OCI-LY1 (cell line): ENCODE data around the gene SFI1.
A peak's percentile ranks its signal among the peaks of the same experiment; 100 is the strongest.

Experiments used
- H2AFZ ChIP-seq: fragments of 200-600 bp; sonication (generic), shearing (Covaris generic); 2 replicates; pipeline ENCODE4 v1.6.0; 2014; ENCODE audit warnings: antibody characterized with exemption, mild to moderate bottlenecking, low read length
- H3F3A ChIP-seq: fragments of 200-600 bp; sonication (generic), shearing (Covaris generic); 2 replicates; pipeline ENCODE4 v1.6.0; 2014; ENCODE audit warnings: mild to moderate bottlenecking, antibody characterized with exemption, low read length, moderate library complexity; ENCODE audit not compliant: insufficient read depth
- H3K27ac ChIP-seq: fragments of 200-600 bp; sonication (generic); 2 replicates; pipeline ENCODE4 v1.5.1; 2014; ENCODE audit warnings: low read length, mixed run types, mild to moderate bottlenecking, low read depth; ENCODE audit not compliant: poor library complexity, severe bottlenecking
- H3K27me3 ChIP-seq: fragments of 200-600 bp; sonication (generic); 2 replicates; pipeline ENCODE4 v1.6.0; 2014; ENCODE audit warnings: antibody characterized with exemption, mild to moderate bottlenecking, low read length, moderate library complexity; ENCODE audit not compliant: insufficient read depth
- H3K36me3 ChIP-seq: fragments of 200-600 bp; sonication (generic); 2 replicates; pipeline ENCODE4 v1.6.1; 2014; ENCODE audit warnings: mild to moderate bottlenecking, antibody characterized with exemption, low read length, moderate library complexity, mixed read lengths; ENCODE audit not compliant: insufficient read depth
- H3K4me1 ChIP-seq: fragments of 200-600 bp; sonication (generic); 2 replicates; pipeline ENCODE4 v1.5.1; 2014; ENCODE audit warnings: mild to moderate bottlenecking, low read length, moderate library complexity; ENCODE audit not compliant: insufficient read depth, severe bottlenecking
- H3K4me2 ChIP-seq: fragments of 200-600 bp; sonication (generic), shearing (Covaris generic); 2 replicates; pipeline ENCODE4 v1.6.1; 2014; ENCODE audit warnings: low read length
- H3K4me3 ChIP-seq: fragments of 200-600 bp; sonication (generic); 2 replicates; pipeline ENCODE4 v1.5.1; 2014; ENCODE audit warnings: low read length, low read depth, mild to moderate bottlenecking, mixed read lengths; ENCODE audit not compliant: poor library complexity, severe bottlenecking
- H3K79me2 ChIP-seq: fragments of 200-600 bp; shearing (Covaris generic); 2 replicates; pipeline ENCODE4 v1.6.1; 2016; ENCODE audit warnings: mixed run types, low read length, mixed read lengths; ENCODE audit not compliant: insufficient read depth
- H3K9ac ChIP-seq: fragments of 200-600 bp; sonication (generic), shearing (Covaris generic); 2 replicates; pipeline ENCODE4 v1.6.1; 2014; ENCODE audit warnings: mild to moderate bottlenecking, low read length, mixed read lengths
- H3K9me2 ChIP-seq: fragments of 200-600 bp; sonication (generic), shearing (Covaris generic); 2 replicates; pipeline ENCODE4 v1.6.1; 2014; ENCODE audit warnings: low read depth, mild to moderate bottlenecking, low read length, mixed read lengths
- H3K9me3 ChIP-seq: fragments of 200-600 bp; shearing (Covaris generic); 2 replicates; pipeline ENCODE4 v1.6.1; 2014; ENCODE audit warnings: low read length, mixed read lengths
- H4K20me1 ChIP-seq: fragments of 200-600 bp; sonication (generic), shearing (Covaris generic); 2 replicates; pipeline ENCODE4 v1.6.0; 2016; ENCODE audit warnings: mild to moderate bottlenecking, low read length; ENCODE audit not compliant: insufficient read depth
- EZH2 ChIP-seq: fragments of 200-600 bp; sonication (generic), shearing (Covaris generic); IDR thresholded peaks from 2 replicates; pipeline ENCODE4 v1.8.0; 2017; ENCODE audit warnings: borderline replicate concordance, mixed run types, mild to moderate bottlenecking, antibody characterized with exemption, low read length, moderate library complexity, mixed read lengths
- TF ChIP-seq, protein P1 (sequence below): fragments of 200-600 bp; sonication (generic), shearing (Covaris generic); IDR thresholded peaks from 2 replicates; pipeline ENCODE4 v1.5.1; 2017; ENCODE audit warnings: mild to moderate bottlenecking, antibody characterized with exemption, low read length, moderate library complexity, mixed read lengths

SFI1 gene

DNA sequence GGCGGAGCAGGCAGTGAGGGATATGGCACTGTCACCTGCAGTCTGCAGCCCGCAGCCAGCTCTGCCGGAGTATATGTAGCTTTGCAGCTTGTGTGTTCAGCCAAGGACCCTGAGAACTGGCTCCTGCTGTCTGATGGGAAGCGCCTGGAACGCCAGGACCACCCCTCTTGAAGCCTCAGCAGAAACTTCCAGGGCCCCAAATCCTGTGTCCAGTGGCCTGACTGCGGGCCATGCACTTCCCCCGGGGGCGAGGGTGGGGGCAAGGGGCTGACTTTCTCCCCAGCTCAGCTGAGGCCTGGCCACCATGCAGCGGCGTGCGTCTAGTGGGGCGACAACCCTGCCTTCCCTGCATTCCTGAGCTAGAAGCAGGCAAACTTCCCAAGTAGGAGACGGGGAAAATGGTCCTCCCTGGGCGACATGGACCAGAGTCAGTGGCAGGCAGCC lies 133.4 kb downstream of the SFI1 start:
- Histone ChIP-seq H3K4me2 (peak overlapping the region; percentile 79), H3K27ac (peak overlapping the region; percentile 91), H3K4me1 (peaks cover 57% of the 10 kb centered on the region), H3K36me3 (peaks cover 20% of the 10 kb centered on the region; the same call in 1 of the 2 replicates), H3F3A (0 out of 2 replicates have a peak, but pooled peaks cover 7% of the 10 kb centered on the region), H3K9me3 (no peaks in the 10 kb centered on the region), H3K79me2 (no peaks in the 10 kb centered on the region), H4K20me1 (no peaks in the 10 kb centered on the region), H2AFZ (no peak overlapping the region), H3K4me3 (peak overlapping the region; percentile 60), H3K9me2 (no peaks in the 10 kb centered on the region), H3K9ac (peak overlapping the region; percentile 70), H3K27me3 (no peaks in the 10 kb centered on the region)
- no peak for TF ChIP-seq EZH2
- TF ChIP-seq, protein P1, sequence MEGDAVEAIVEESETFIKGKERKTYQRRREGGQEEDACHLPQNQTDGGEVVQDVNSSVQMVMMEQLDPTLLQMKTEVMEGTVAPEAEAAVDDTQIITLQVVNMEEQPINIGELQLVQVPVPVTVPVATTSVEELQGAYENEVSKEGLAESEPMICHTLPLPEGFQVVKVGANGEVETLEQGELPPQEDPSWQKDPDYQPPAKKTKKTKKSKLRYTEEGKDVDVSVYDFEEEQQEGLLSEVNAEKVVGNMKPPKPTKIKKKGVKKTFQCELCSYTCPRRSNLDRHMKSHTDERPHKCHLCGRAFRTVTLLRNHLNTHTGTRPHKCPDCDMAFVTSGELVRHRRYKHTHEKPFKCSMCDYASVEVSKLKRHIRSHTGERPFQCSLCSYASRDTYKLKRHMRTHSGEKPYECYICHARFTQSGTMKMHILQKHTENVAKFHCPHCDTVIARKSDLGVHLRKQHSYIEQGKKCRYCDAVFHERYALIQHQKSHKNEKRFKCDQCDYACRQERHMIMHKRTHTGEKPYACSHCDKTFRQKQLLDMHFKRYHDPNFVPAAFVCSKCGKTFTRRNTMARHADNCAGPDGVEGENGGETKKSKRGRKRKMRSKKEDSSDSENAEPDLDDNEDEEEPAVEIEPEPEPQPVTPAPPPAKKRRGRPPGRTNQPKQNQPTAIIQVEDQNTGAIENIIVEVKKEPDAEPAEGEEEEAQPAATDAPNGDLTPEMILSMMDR = no peak

DNA sequence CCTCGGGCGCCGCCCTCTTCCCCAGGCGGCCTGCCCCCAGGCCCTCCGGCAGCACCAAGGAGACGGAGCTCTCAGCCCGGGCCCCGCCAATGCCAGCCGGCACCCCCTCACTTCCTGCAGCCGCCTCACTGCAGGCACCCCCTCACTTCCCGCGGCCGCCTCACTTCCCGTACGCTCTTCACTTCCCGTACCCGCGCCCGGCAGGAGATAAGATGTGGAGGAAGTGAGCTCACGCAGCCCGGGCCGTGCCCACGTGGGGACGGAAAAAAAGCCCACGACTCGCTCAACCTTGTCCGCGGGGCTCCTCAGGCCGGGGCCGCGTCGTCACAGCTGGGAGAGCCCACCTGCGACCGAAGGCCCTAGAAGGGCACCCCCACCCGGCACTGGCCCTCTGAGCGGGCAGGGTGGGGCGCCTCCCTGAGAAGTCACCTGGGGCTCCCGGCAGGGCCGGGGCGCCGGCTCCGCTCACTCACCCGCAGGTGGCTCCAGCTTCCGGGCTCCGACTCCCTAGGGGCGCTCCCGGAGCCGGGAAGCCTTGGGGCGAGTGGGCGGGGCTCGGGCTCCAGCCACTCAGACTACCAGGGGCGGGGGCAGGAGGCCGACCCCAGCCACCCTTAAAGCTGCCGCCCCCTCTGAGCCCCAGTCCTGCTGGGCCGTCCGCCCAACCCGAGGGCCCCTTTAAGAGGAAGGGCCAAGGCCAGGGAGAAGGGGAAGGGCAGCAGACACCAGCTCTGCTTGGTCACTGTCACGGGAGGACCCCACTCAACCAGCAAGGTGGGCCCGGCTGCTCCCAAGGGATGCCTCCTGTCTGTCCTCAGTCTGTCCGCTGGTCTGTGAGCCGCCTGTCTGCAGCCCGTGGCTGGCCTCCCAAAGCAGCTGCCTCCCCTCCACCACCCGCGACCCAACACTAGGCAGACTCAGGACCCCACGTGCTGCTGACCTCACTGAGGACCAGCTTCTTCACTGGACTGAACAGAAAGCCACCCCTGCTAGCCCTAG lies 134.3 kb downstream of the SFI1 start:
- peak overlapping the region; percentile 91 for H3K27ac ChIP-seq
- no peaks in the 10 kb centered on the region for H3K9me2 ChIP-seq
- TF ChIP-seq, protein P1 = no peak
- no peak for TF ChIP-seq EZH2
- H3F3A ChIP-seq = 0 out of 2 replicates have a peak, but pooled peaks cover 7% of the 10 kb centered on the region
- peaks cover 14% of the 10 kb centered on the region; the same call in 1 of the 2 replicates for H3K36me3 ChIP-seq
- peak overlapping the region; percentile 60 for H3K4me3 ChIP-seq
- H3K9me3 ChIP-seq = no peaks in the 10 kb centered on the region
- H2AFZ ChIP-seq = no peak overlapping the region
- H3K4me2 ChIP-seq = peak overlapping the region; percentile 79
- H3K9ac ChIP-seq = peak overlapping the region; percentile 70
- H3K4me1 ChIP-seq = peaks cover 66% of the 10 kb centered on the region
- H3K27me3 ChIP-seq = no peaks in the 10 kb centered on the region
- no peaks in the 10 kb centered on the region for H4K20me1 ChIP-seq
- H3K79me2 ChIP-seq = 0 out of 2 replicates have a peak, but pooled peaks cover under 1% of the 10 kb centered on the region

DNA sequence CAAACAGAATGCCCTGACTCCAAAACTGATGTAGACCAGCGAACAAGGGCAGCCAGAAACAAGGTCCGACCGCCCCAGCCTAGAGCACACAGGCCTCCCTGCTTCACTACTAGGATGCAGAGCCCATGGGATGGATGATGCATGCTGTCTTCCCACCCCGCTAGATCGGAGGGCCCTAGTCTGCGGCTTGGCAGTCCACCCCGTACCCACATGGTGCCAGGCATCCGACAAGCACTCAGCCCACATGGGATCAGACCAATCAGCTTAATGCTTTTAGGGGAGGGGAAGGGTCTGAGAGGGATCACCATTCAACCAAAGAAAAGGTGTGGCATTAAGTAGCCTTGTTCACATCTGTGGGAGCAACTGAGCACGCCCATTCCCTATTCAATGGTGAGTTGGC lies 135.1 kb downstream of the SFI1 start:
- Histone ChIP-seq H3K79me2 (0 out of 2 replicates have a peak, but pooled peaks cover 3% of the 10 kb centered on the region), H3K4me1 (peaks cover 69% of the 10 kb centered on the region), H3K36me3 (peaks cover 12% of the 10 kb centered on the region; the same call in 1 of the 2 replicates), H3K9ac (peak overlapping the region; percentile 70), H3F3A (0 out of 2 replicates have a peak, but pooled peaks cover 7% of the 10 kb centered on the region), H3K27me3 (no peaks in the 10 kb centered on the region), H3K4me3 (peak overlapping the region; percentile 60), H3K9me3 (no peaks in the 10 kb centered on the region), H3K27ac (peak overlapping the region; percentile 91), H4K20me1 (no peaks in the 10 kb centered on the region), H3K9me2 (no peaks in the 10 kb centered on the region), H3K4me2 (peak overlapping the region; percentile 79), H2AFZ (no peak overlapping the region)
- TF ChIP-seq EZH2 = no peak
- TF ChIP-seq, protein P1 = no peak
